Skin epidermis (tissue), 12 donors: ENCODE results near the gene KIF2C.
A peak's percentile ranks its signal among the peaks of the same experiment; 100 is the strongest.

Experiments used
- H3K27ac ChIP-seq, 21 experiments: fragments of 200-600 bp; sonication (generic) in 11 of 21; one replicate each; pipeline ENCODE4 v1.5.0; 2020; ENCODE audit warnings: mild to moderate bottlenecking in 3 of 21, inconsistent platforms in 2 of 21, moderate library complexity in 2 of 21
- H3K4me3 ChIP-seq, 7 experiments: fragments of 200-600 bp; sonication (generic) in 2 of 7; one replicate each; pipeline ENCODE4 v1.5.0; 2020; ENCODE audit warnings: inconsistent platforms in 2 of 7, mild to moderate bottlenecking in 2 of 7, moderate library complexity in 1 of 7

Gene KIF2C

GRCh38 chr1:44717156-44717555 is 22.5 kb upstream of the KIF2C start:
- Histone ChIP-seq H3K4me3 (no peak overlapping the region), H3K27ac (no peak overlapping the region)

- Histone ChIP-seq H3K4me3 (no peak overlapping the region), H3K27ac (no peak overlapping the region)
Measured at GRCh38 chr1:44717653-44718052, 22.0 kb upstream of the KIF2C start.

GRCh38 chr1:44718091-44718490 is 21.5 kb upstream of the KIF2C start:
- Histone ChIP-seq H3K4me3 (no peak overlapping the region), H3K27ac (no peak overlapping the region)

- no peak overlapping the region for H3K27ac ChIP-seq
- H3K4me3 ChIP-seq, result no peak overlapping the region
Measured at GRCh38 chr1:44719318-44719717, 20.3 kb upstream of the KIF2C start.

GRCh38 chr1:44720281-44720680 is 19.4 kb upstream of the KIF2C start:
- H3K27ac ChIP-seq, result peak overlapping the region in 1 of 21 experiments; percentile 5
- no peak overlapping the region for H3K4me3 ChIP-seq

GRCh38 chr1:44721485-44722361 is 17.9 kb upstream of the KIF2C start:
- peak overlapping the region in 18 of 21 experiments; percentile 16 to 92 (median 70) for H3K27ac ChIP-seq
- H3K4me3 ChIP-seq, result no peak overlapping the region

- Histone ChIP-seq H3K27ac (peak overlapping the region in 3 of 21 experiments; percentile 36 to 73 (median 60)), H3K4me3 (no peak overlapping the region)
Measured at GRCh38 chr1:44723064-44723463, 16.6 kb upstream of the KIF2C start.

GRCh38 chr1:44723496-44724295 is 15.9 kb upstream of the KIF2C start:
- Histone ChIP-seq H3K4me3 (no peak overlapping the region), H3K27ac (peak overlapping the region in 5 of 21 experiments; percentile 3 to 73 (median 60))

- no peak overlapping the region for H3K4me3 ChIP-seq
- H3K27ac ChIP-seq, result peak overlapping the region in 3 of 21 experiments; percentile 60 to 73 (median 68)
Measured at GRCh38 chr1:44724296-44724954, 15.2 kb upstream of the KIF2C start.

- Histone ChIP-seq H3K27ac (peak overlapping the region in 1 of 21 experiments; percentile 68), H3K4me3 (no peak overlapping the region)
Measured at GRCh38 chr1:44724955-44725698, 14.5 kb upstream of the KIF2C start.

- Histone ChIP-seq H3K4me3 (peak within 1 kb of the TSS in 5 of 7 experiments; percentile 0 to 18 (median 8)), H3K27ac (peak within 1 kb of the TSS in 20 of 21 experiments; percentile 84 to 100 (median 94))
Measured at GRCh38 chr1:44730741-44731512, 8.7 kb upstream of the KIF2C start, which contains the start of gene RNU5D-1. TSS of gene RNU5D-1 (minus strand) at chr1:44731170.

GRCh38 chr1:44733365-44733764 is 6.3 kb upstream of the KIF2C start:
- H3K27ac ChIP-seq, result peak overlapping the region in 4 of 21 experiments; percentile 0 to 31 (median 20)
- H3K4me3 ChIP-seq, result no peak overlapping the region

GRCh38 chr1:44733784-44734183 is 5.9 kb upstream of the KIF2C start:
- no peak overlapping the region for H3K4me3 ChIP-seq
- H3K27ac ChIP-seq, result peak overlapping the region in 4 of 21 experiments; percentile 0 to 31 (median 20)

- H3K27ac ChIP-seq, result no peak overlapping the region
- no peak overlapping the region for H3K4me3 ChIP-seq
Measured at GRCh38 chr1:44735992-44736391, 3.6 kb upstream of the KIF2C start.

- Histone ChIP-seq H3K27ac (peak overlapping the region in 20 of 21 experiments; percentile 70 to 89 (median 82)), H3K4me3 (peak overlapping the region; percentile 35 to 48 (median 42))
Measured at GRCh38 chr1:44738953-44739306, 707 bp upstream of the KIF2C start.

- peak overlapping the region in 7 of 21 experiments; percentile 3 to 88 (median 81) for H3K27ac ChIP-seq
- peak overlapping the region; percentile 35 to 48 (median 42) for H3K4me3 ChIP-seq
Measured at GRCh38 chr1:44740179-44740617, 561 bp downstream of the KIF2C start.

GRCh38 chr1:44743211-44743610 is 3.6 kb downstream of the KIF2C start:
- Histone ChIP-seq H3K4me3 (no peak overlapping the region), H3K27ac (no peak overlapping the region)

GRCh38 chr1:44747878-44748277 is 8.2 kb downstream of the KIF2C start:
- Histone ChIP-seq H3K27ac (no peak overlapping the region), H3K4me3 (no peak overlapping the region)
